Common myeloid progenitor, CD34-positive (primary cell): ENCODE results near the gene OLFM1.

Source experiments
- CTCF ChIA-PET: fragments of 350-600 bp; sonication (Branson Sonifier 250); formaldehyde crosslinking; loops from one replicate; lab custom pipeline; 2021; ENCODE audit warnings: antibody characterized with exemption; lab: Charles Lee
- POLR2A ChIA-PET: fragments of 350-600 bp; sonication (Branson Sonifier 250); formaldehyde crosslinking; loops from one replicate; lab custom pipeline; 2021; ENCODE audit warnings: antibody characterized with exemption; lab: Charles Lee
- DNase-seq, 3 donors: peaks; one replicate each; pipeline versions ENCODE4 v3.0.0 to v3.0.0-alpha.2; 2013
- H3K27ac ChIP-seq, 2 experiments: 1 replicate in 1 of 2; 2 replicates in 1 of 2; pipeline ENCODE4 v1.7.0; 2013; ENCODE audit warnings: inconsistent platforms in 2 of 2, low read length in 2 of 2, mild to moderate bottlenecking in 2 of 2, low read depth in 1 of 2, moderate library complexity in 1 of 2; ENCODE audit not compliant: severe bottlenecking in 2 of 2, insufficient read depth in 1 of 2, poor library complexity in 1 of 2
- H3K27me3 ChIP-seq, 5 experiments: replicated peaks in 2 of 5; 1 replicate in 3 of 5; 2 replicates in 2 of 5; pipeline versions ENCODE4 v1.6.1 to v1.7.0; 2013; ENCODE audit warnings: low read length in 4 of 5, mild to moderate bottlenecking in 2 of 5, moderate library complexity in 2 of 5, inconsistent platforms in 1 of 5; ENCODE audit not compliant: insufficient read depth in 5 of 5, control insufficient read depth in 4 of 5
- H3K36me3 ChIP-seq, 4 experiments: 1 replicate in 2 of 4; 2 replicates in 2 of 4; pipeline versions ENCODE4 v1.6.1 to v1.7.0; 2013; ENCODE audit warnings: low read length in 3 of 4, control low read depth in 1 of 4, mild to moderate bottlenecking in 1 of 4; ENCODE audit not compliant: control insufficient read depth in 4 of 4, insufficient read depth in 4 of 4
- H3K4me1 ChIP-seq, 4 experiments: 1 replicate in 3 of 4; 2 replicates in 1 of 4; pipeline versions ENCODE4 v1.6.1 to v1.7.1; 2013; ENCODE audit warnings: low read length in 3 of 4, mild to moderate bottlenecking in 3 of 4, control low read depth in 1 of 4, inconsistent platforms in 1 of 4, moderate library complexity in 1 of 4; ENCODE audit not compliant: control insufficient read depth in 4 of 4, insufficient read depth in 4 of 4; ENCODE audit errors: control extremely low read depth in 1 of 4
- H3K4me3 ChIP-seq, 7 experiments: 1 replicate in 4 of 7; 2 replicates in 3 of 7; pipeline versions ENCODE4 v1.5.1 to v1.7.0; 2013; ENCODE audit warnings: mild to moderate bottlenecking in 7 of 7, low read length in 6 of 7, moderate library complexity in 6 of 7, inconsistent platforms in 2 of 7, low read depth in 2 of 7, control low read depth in 1 of 7; ENCODE audit not compliant: insufficient read depth in 4 of 7, control insufficient read depth in 1 of 7; ENCODE audit errors: extremely low read depth in 1 of 7
- H3K9me3 ChIP-seq, 5 experiments: 1 replicate in 4 of 5; 2 replicates in 1 of 5; pipeline versions ENCODE4 v1.6.1 to v1.7.1; 2013; ENCODE audit warnings: low read length in 4 of 5, mild to moderate bottlenecking in 2 of 5, inconsistent platforms in 1 of 5, low read depth in 1 of 5, moderate library complexity in 1 of 5; ENCODE audit not compliant: control insufficient read depth in 4 of 5, insufficient read depth in 2 of 5; ENCODE audit errors: control extremely low read depth in 1 of 5
- WGBS: methylation state at CpG from one replicate; pipeline ENCODE4 v1.1.5; 2013; ENCODE audit not compliant: insufficient coverage; 5-methylcytosine and 5-hydroxymethylcytosine counted together

OLFM1 gene

DNA sequence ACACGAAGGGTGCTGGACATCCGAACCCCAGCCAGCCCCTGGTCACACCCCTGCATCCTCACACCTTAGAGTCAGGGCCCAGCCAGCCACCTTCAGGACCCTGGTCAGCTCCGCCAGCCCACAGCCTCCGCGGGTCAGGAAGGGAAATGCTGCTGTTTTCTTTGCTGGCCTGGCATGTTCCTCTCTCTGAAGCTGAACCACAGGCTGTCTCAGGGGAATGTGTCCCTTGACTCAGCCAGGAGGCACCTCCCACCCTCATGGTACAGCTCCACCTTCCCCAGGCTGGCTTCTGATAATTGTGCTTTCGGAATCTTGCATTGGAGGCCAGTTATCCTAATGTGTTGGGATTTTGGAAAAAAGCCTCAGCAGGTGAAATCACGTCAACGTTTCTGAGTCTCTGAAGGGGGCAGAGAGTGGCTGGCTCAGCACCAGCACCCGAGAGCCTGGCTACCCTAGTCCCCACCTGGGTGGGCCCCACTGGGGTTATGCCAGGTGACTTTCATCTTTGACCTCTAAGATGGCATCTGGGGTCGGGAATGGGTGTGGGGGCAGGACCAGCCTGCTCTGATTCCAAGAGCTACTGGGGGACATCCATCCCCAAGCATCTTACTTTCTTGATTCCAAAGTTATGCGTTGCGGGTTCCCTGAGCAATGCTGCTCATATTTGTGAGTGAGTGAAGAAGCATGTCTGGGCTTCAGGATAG is 9.8 kb upstream of the OLFM1 start:
- WGBS, result 49% methylated on average over 7 of the region's 12 CpGs
- POLR2A ChIA-PET, result no interaction called here
- no peaks in the 10 kb centered on the region for H3K36me3 ChIP-seq
- no peak overlapping the region for H3K27ac ChIP-seq
- peaks cover 2 to 87% (median 23%) of the 10 kb centered on the region in 5 experiments for H3K27me3 ChIP-seq
- no peak overlapping the region for H3K4me3 ChIP-seq
- DNase-seq, result peak; percentile 29 to 58 (median 55)
- CTCF ChIA-PET, result interaction anchor here (1.2 kb wide), 1 partner anchor 17 kb away, joined by 3 read pairs; no protein-coding TSS in a partner anchor
- H3K9me3 ChIP-seq, result no peaks in the 10 kb centered on the region
- peaks cover 0 to 8% (median 4%) of the 10 kb centered on the region in 4 experiments for H3K4me1 ChIP-seq

DNA sequence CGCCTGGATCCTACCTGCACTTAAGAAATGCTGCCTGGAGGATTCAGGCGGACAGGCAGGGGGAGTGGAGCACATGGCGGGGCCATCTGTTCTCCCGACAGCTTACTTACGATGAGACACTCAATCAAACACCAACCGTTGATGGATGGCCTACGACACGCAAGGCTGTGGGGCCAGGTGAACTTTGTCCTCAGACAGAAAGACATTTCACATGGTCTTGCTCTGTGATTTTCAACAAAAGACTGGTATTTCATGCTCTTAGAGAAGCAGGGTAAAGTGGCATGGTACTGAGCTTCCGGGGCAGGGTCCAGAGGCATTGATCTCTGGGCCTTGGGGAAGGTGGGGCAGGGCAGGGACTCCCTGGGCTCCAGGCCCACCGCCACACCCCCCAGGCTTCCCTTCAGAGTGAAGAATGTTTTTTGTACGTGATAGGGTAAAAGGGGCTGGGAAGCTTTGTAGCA is 9.1 kb upstream of the OLFM1 start:
- Histone ChIP-seq H3K4me1 (peaks cover 0 to 8% (median 4%) of the 10 kb centered on the region in 4 experiments), H3K27me3 (peaks cover 0 to 87% (median 25%) of the 10 kb centered on the region in 5 experiments), H3K4me3 (no peak overlapping the region), H3K9me3 (no peaks in the 10 kb centered on the region), H3K27ac (no peak overlapping the region), H3K36me3 (no peaks in the 10 kb centered on the region)
- 87% methylated on average over 10 of the region's 11 CpGs for WGBS
- CTCF ChIA-PET, result interaction anchor here (1.2 kb wide), 1 partner anchor 16 kb away, joined by 3 read pairs; no protein-coding TSS in a partner anchor
- POLR2A ChIA-PET, result no interaction called here
- DNase-seq, result no peak

DNA sequence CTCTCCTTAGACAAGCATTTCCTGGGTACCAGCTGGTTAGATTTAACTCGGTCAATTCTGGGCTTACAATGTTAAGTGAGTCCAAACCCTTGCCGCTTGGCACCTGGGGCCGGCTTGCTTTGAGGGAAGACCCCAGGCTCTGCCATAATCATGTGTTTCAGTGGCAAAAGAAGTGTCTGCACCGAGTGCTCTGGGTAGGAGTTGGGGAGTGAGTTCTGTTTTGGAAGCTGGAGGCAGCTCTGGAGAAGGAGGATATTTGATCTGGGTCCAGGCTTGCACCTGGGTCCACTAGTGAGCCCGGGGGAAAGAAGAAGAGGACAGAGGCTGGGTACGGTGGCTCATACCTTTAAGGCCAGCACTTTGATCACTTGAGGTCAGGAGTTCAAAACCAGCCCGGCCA is 8.4 kb upstream of the OLFM1 start:
- peaks cover 0 to 87% (median 29%) of the 10 kb centered on the region in 5 experiments for H3K27me3 ChIP-seq
- H3K4me1 ChIP-seq, result peaks cover 0 to 8% (median 4%) of the 10 kb centered on the region in 4 experiments
- no peaks in the 10 kb centered on the region for H3K9me3 ChIP-seq
- ChIA-PET POLR2A (no interaction called here), CTCF (interaction anchor here (1.2 kb wide), 1 partner anchor 15 kb away, joined by 3 read pairs; no protein-coding TSS in a partner anchor)
- no peak overlapping the region for H3K27ac ChIP-seq
- no peak for DNase-seq
- H3K4me3 ChIP-seq, result no peak overlapping the region
- 90% methylated on average over 5 of the region's 7 CpGs for WGBS
- H3K36me3 ChIP-seq, result no peaks in the 10 kb centered on the region

DNA sequence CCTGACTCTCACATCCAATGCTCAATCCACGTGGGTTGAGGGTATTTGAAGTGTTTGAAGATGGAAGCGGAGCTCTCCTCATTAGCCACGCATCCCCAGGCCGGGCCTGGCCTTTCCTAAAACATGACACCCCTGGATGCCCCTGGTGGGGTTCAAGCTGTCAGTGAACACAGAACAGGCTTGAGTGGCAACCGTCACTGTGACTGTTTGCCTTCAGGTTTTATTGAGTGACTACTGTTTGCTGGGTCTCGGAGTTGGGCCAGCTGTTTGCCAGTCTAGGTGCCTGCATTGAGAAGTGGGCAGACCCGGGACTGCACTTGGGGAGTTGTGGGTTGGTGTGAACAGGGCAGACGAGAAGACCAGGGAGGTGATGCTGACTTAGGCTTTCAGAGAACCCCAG is 7.8 kb upstream of the OLFM1 start:
- H3K9me3 ChIP-seq, result no peaks in the 10 kb centered on the region
- CTCF ChIA-PET, result no interaction called here
- 85% methylated on average over 2 of the region's 8 CpGs for WGBS
- H3K27me3 ChIP-seq, result peaks cover 0 to 87% (median 30%) of the 10 kb centered on the region in 5 experiments
- H3K4me1 ChIP-seq, result peaks cover 0 to 8% (median 4%) of the 10 kb centered on the region in 4 experiments
- no peak overlapping the region for H3K27ac ChIP-seq
- POLR2A ChIA-PET, result no interaction called here
- no peaks in the 10 kb centered on the region for H3K36me3 ChIP-seq
- no peak for DNase-seq
- H3K4me3 ChIP-seq, result no peak overlapping the region

DNA sequence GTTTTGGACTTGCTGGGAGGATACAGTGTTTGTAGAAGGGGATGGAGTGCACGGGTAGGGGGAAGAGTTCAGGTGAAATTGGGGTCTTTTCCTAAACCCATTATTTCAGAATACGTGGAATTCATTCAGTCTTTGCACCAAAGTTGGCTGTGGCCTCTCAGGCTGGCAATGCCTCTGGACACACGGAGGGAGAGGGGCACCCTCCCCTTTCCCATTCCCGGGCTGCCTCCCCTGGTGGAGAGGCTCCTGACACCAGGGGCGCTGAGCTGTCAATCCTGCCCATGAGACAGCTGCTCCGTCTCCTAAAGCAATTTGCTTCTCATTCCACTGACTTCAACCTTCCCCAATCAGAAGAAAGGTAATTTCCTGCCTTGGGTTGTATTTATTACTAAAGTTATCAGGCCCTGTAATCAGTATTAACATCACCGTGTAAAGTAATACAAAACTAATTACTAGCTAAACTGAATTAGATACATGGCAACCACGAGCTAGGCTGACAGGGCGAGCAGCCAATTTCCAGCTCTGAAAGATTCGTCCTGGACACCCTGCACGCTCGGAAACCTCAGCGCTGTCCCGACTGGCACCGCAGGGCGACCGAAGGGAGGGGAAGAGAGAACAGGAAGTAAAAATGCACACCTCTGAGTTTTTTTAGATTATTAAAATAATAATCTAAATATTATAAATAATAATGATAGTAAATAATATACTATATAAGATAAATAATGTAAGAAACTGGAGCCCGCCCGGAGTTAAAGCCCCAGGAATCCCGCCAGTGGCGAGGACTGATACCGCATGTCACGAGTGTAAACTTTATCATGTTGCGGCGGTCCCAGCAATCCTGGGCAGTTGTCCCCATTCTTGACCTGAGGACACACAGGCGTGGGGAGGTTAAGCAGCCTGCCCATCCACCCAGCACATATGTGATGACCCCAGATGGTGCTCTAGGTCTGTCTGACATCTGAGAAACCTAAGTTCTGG is 6.9 kb upstream of the OLFM1 start:
- WGBS, result 87% methylated on average over 9 of the region's 26 CpGs
- CTCF ChIA-PET, result no interaction called here
- POLR2A ChIA-PET, result no interaction called here

DNA sequence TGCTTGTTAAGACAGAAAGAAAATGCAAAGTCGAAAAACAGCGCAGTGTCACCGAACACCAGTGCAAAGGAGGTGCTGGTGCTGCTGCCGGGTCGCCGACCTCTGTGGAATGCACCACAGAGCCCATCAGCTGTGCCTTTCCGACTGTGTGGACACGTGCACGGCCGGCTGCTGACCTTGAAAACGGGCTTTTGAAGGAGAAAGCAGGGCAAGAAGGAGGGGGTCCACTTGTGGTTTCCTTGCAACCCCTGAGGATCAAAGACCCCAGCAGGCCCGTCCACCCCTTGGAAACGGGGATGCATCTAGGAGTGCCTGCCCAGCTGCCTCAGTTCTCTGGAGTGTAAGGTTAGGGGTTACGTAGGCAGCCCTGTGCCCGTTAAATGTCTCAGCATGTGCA is 6.2 kb upstream of the OLFM1 start:
- Histone ChIP-seq H3K4me1 (peaks cover 0 to 4% (median under 1%) of the 10 kb centered on the region in 4 experiments), H3K36me3 (no peaks in the 10 kb centered on the region), H3K4me3 (no peak overlapping the region), H3K27me3 (peaks cover 0 to 87% (median 32%) of the 10 kb centered on the region in 5 experiments), H3K27ac (no peak overlapping the region), H3K9me3 (no peaks in the 10 kb centered on the region)
- CTCF ChIA-PET, result no interaction called here
- 93% methylated on average over 11 of the region's 15 CpGs for WGBS
- POLR2A ChIA-PET, result no interaction called here
- no peak for DNase-seq

More for the DNA sequence above, 6.9 kb upstream of the OLFM1 start:
- no peaks in the 10 kb centered on the region for H3K9me3 ChIP-seq
- H3K36me3 ChIP-seq, result no peaks in the 10 kb centered on the region
- H3K27me3 ChIP-seq, result peaks cover 0 to 87% (median 32%) of the 10 kb centered on the region in 5 experiments
- peaks cover 0 to under 1% (median under 1%) of the 10 kb centered on the region in 4 experiments for H3K4me1 ChIP-seq
- no peak overlapping the region for H3K27ac ChIP-seq
- no peak overlapping the region for H3K4me3 ChIP-seq
- no peak for DNase-seq
